ENCODE results near the gene CCDC122. TPM values are rescaled to one million over a fixed set of nuclear protein-coding genes. Genes with fewer than 3 reads are reported as not detected.
A peak's percentile ranks its signal among the peaks of the same experiment; 100 is the strongest.

The CCDC122 gene
- total and polyA plus RNA-seq, 2 donors (not counting 3 experiments of a cell fraction or from before 2014, with no cell fraction given) = 0.57 to 7.5 TPM

- no peak overlapping the region for H3K27ac ChIP-seq (ENCODE audit: insufficient read depth, low read depth, low read length)
- intact Hi-C loops (cut with micrococcal nuclease) = loop anchor here (5.0 kb wide), 2 partner anchors 42 to 67 kb away; no protein-coding TSS in a partner anchor
Observed at GRCh38 chr13:43805681-43806128, 73.8 kb downstream of the CCDC122 start.

More at GRCh38 chr13:43805681-43806128, 73.8 kb downstream of the CCDC122 start:
- Histone ChIP-seq H3K36me3 (ENCODE audit: control insufficient read depth in 2 of 2, extremely low read depth in 1 of 2, insufficient read depth in 2 of 2, low read length in 2 of 2) (no peaks in the 10 kb centered on the region), H3K4me2 (ENCODE audit: insufficient read depth, low read length) (no peak overlapping the region), H3K27me3 (ENCODE audit: control insufficient read depth in 2 of 2, insufficient read depth in 2 of 2, low read length in 2 of 2) (no peaks in the 10 kb centered on the region), H2AFZ (ENCODE audit: low read depth, low read length) (no peak overlapping the region), H3K9me3 (replicated peaks; ENCODE audit: control insufficient read depth, insufficient read depth, low read length) (no peaks in the 10 kb centered on the region), H4K20me1 (replicated peaks; ENCODE audit: control insufficient read depth, extremely low read depth, insufficient read depth, low read length) (no peaks in the 10 kb centered on the region), H3K79me2 (ENCODE audit: control insufficient read depth, insufficient read depth, low read length) (no peaks in the 10 kb centered on the region), H3K9me1 (replicated peaks; ENCODE audit: control insufficient read depth, extremely low read depth, insufficient read depth, low read length) (no peaks in the 10 kb centered on the region), H3K9ac (replicated peaks; ENCODE audit: extremely low read depth, insufficient read depth, low read length) (peak overlapping the region; percentile 1), H3K4me1 (ENCODE audit: control insufficient read depth, extremely low read depth, insufficient read depth, low read length) (peaks cover 7% of the 10 kb centered on the region), H3K4me3 (replicated peaks in 1 of 3; ENCODE audit: insufficient read depth in 1 of 3, low read depth in 1 of 3, low read length in 3 of 3) (no peak overlapping the region)
- no peak for DNase-seq (ENCODE audit: low read depth, low spot score)
- BruUV-seq (replicated peaks) = no TSS peak
- TF ChIP-seq POLR2A (IDR thresholded peaks at IDR 0.05; ENCODE audit: low read depth, low read length) (no peak), MAX (IDR thresholded peaks at IDR 0.05; ENCODE audit: insufficient read depth, insufficient read length) (no peak), JUN (IDR thresholded peaks at IDR 0.05; ENCODE audit: borderline replicate concordance, insufficient read depth, insufficient read length, low read depth) (no peak), EZH2 (IDR thresholded peaks at IDR 0.05; ENCODE audit: borderline replicate concordance, low read depth, low read length, severe bottlenecking) (no peak), GATA2 (IDR thresholded peaks at IDR 0.05; ENCODE audit: insufficient read depth, insufficient read length, low read depth, low read length) (no peak), CTCF (IDR thresholded peaks at IDR 0.05; ENCODE audit: extremely low read depth in 1 of 2, insufficient read depth in 1 of 2, low read depth in 1 of 2, low read length in 2 of 2) (no peak), POLR2AphosphoS5 (IDR thresholded peaks at IDR 0.05; ENCODE audit: insufficient read depth, low read depth, low read length) (no peak), MYC (IDR thresholded peaks at IDR 0.05; ENCODE audit: low read depth, low read length) (no peak), FOS (IDR thresholded peaks at IDR 0.05; ENCODE audit: borderline replicate concordance, insufficient read depth, low read length) (no peak)
- POLR2A ChIA-PET = no interaction called here
- CTCF ChIA-PET = interaction anchor here (1.3 to 4.7 kb wide), 7 partner anchors 9 to 1211 kb away, joined by 3 to 168 read pairs (median 29); no protein-coding TSS in a partner anchor
- FAIRE-seq = no peak
- dilution Hi-C loops (cut with MboI; ENCODE audit: extremely low pct_ligation_motif_present, low sequenced_read_pairs) = no loop called here

All from endothelial cell of umbilical vein (primary cell).